GM18526 (cell line): ENCODE data around the gene ACTR6.

Experiments
- POLR2A ChIP-seq: IDR thresholded peaks from 3 replicates; pipeline ENCODE4 v1.6.1; 2011; ENCODE audit not compliant: insufficient read length; ENCODE audit errors: extremely low read depth

Gene ACTR6

GRCh38 chr12:100170313-100170858, 30.2 kb upstream of the ACTR6 start:
- TF ChIP-seq POLR2A, result no peak

- TF ChIP-seq POLR2A, result no peak
These were observed 29.4 kb upstream of the ACTR6 start for GRCh38 chr12:100171248-100171647.

- no peak for TF ChIP-seq POLR2A
These were observed 27.5 kb upstream of the ACTR6 start for GRCh38 chr12:100173111-100173510.

- no peak for TF ChIP-seq POLR2A
These were observed 26.1 kb upstream of the ACTR6 start for GRCh38 chr12:100174495-100174894.

- no peak for TF ChIP-seq POLR2A
These were observed 21.4 kb upstream of the ACTR6 start for GRCh38 chr12:100179252-100179651.

GRCh38 chr12:100184549-100185145, 16.0 kb upstream of the ACTR6 start:
- no peak for TF ChIP-seq POLR2A

GRCh38 chr12:100185361-100185894, 15.2 kb upstream of the ACTR6 start:
- no peak for TF ChIP-seq POLR2A

GRCh38 chr12:100186071-100186470, 14.5 kb upstream of the ACTR6 start:
- no peak for TF ChIP-seq POLR2A

- no peak for TF ChIP-seq POLR2A
These were observed 13.5 kb upstream of the ACTR6 start for GRCh38 chr12:100187068-100187467.

- no peak for TF ChIP-seq POLR2A
These were observed 12.6 kb upstream of the ACTR6 start for GRCh38 chr12:100187857-100188519.

- no peak for TF ChIP-seq POLR2A
These were observed 10.8 kb upstream of the ACTR6 start for GRCh38 chr12:100189636-100190394.

GRCh38 chr12:100193085-100193484, 7.5 kb upstream of the ACTR6 start:
- TF ChIP-seq POLR2A, result no peak

- TF ChIP-seq POLR2A, result no peak
These were observed 3.1 kb upstream of the ACTR6 start for GRCh38 chr12:100197486-100197885.

GRCh38 chr12:100199023-100199346, 1.6 kb upstream of the ACTR6 start:
- no peak for TF ChIP-seq POLR2A

GRCh38 chr12:100199347-100200149, 1.1 kb upstream of the ACTR6 start:
- peak; percentile 16 for TF ChIP-seq POLR2A
